Measurements from ENCODE around the gene HOOK1. TPM values are rescaled to one million over a fixed set of nuclear protein-coding genes. Genes with fewer than 3 reads are reported as not detected.

Gene HOOK1
- total and polyA plus RNA-seq, 2 donors (not counting 3 experiments of a cell fraction or from before 2014, with no cell fraction given), result not detected

GRCh38 chr1:59877108-59877682, 62.4 kb downstream of the HOOK1 start:
- Histone ChIP-seq H3K9me1 (replicated peaks; ENCODE audit: control insufficient read depth, extremely low read depth, insufficient read depth, low read length) (no peaks in the 10 kb centered on the region), H3K79me2 (ENCODE audit: control insufficient read depth, insufficient read depth, low read length) (no peaks in the 10 kb centered on the region), H3K9ac (replicated peaks; ENCODE audit: extremely low read depth, insufficient read depth, low read length) (no peak overlapping the region), H2AFZ (ENCODE audit: low read depth, low read length) (no peak overlapping the region), H3K36me3 (ENCODE audit: control insufficient read depth in 2 of 2, extremely low read depth in 1 of 2, insufficient read depth in 2 of 2, low read length in 2 of 2) (no peaks in the 10 kb centered on the region), H3K9me3 (replicated peaks; ENCODE audit: control insufficient read depth, insufficient read depth, low read length) (no peaks in the 10 kb centered on the region), H3K27me3 (ENCODE audit: control insufficient read depth in 2 of 2, insufficient read depth in 2 of 2, low read length in 2 of 2) (no peaks in the 10 kb centered on the region), H3K27ac (ENCODE audit: insufficient read depth, low read depth, low read length) (no peak overlapping the region), H3K4me2 (ENCODE audit: insufficient read depth, low read length) (no peak overlapping the region), H3K4me1 (ENCODE audit: control insufficient read depth, extremely low read depth, insufficient read depth, low read length) (peaks cover 8% of the 10 kb centered on the region), H4K20me1 (replicated peaks; ENCODE audit: control insufficient read depth, extremely low read depth, insufficient read depth, low read length) (no peaks in the 10 kb centered on the region), H3K4me3 (replicated peaks in 1 of 3; ENCODE audit: insufficient read depth in 1 of 3, low read depth in 1 of 3, low read length in 3 of 3) (no peak overlapping the region)
- no TSS peak for BruUV-seq (replicated peaks)
- ChIA-PET POLR2A (no interaction called here), CTCF (interaction anchor here (1.4 to 11.5 kb wide), 4 partner anchors 15 to 72 kb away, joined by 3 to 366 read pairs (median 4); no protein-coding TSS in a partner anchor)
- intact Hi-C loops (cut with micrococcal nuclease), result no loop called here
- no peak for TF ChIP-seq POLR2AphosphoS5 (IDR thresholded peaks at IDR 0.05; ENCODE audit: insufficient read depth, low read depth, low read length)
- TF ChIP-seq POLR2A (IDR thresholded peaks at IDR 0.05; ENCODE audit: low read depth, low read length), result no peak
- TF ChIP-seq GATA2 (IDR thresholded peaks at IDR 0.05; ENCODE audit: insufficient read depth, insufficient read length, low read depth, low read length), result no peak
- no peak for TF ChIP-seq MAX (IDR thresholded peaks at IDR 0.05; ENCODE audit: insufficient read depth, insufficient read length)
- no peak for TF ChIP-seq JUN (IDR thresholded peaks at IDR 0.05; ENCODE audit: borderline replicate concordance, insufficient read depth, insufficient read length, low read depth)
- TF ChIP-seq MYC (IDR thresholded peaks at IDR 0.05; ENCODE audit: low read depth, low read length), result no peak
- TF ChIP-seq, protein P1, sequence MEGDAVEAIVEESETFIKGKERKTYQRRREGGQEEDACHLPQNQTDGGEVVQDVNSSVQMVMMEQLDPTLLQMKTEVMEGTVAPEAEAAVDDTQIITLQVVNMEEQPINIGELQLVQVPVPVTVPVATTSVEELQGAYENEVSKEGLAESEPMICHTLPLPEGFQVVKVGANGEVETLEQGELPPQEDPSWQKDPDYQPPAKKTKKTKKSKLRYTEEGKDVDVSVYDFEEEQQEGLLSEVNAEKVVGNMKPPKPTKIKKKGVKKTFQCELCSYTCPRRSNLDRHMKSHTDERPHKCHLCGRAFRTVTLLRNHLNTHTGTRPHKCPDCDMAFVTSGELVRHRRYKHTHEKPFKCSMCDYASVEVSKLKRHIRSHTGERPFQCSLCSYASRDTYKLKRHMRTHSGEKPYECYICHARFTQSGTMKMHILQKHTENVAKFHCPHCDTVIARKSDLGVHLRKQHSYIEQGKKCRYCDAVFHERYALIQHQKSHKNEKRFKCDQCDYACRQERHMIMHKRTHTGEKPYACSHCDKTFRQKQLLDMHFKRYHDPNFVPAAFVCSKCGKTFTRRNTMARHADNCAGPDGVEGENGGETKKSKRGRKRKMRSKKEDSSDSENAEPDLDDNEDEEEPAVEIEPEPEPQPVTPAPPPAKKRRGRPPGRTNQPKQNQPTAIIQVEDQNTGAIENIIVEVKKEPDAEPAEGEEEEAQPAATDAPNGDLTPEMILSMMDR (IDR thresholded peaks at IDR 0.05; ENCODE audit: extremely low read depth in 1 of 2, insufficient read depth in 1 of 2, low read depth in 1 of 2, low read length in 2 of 2), result no peak
- TF ChIP-seq EZH2 (IDR thresholded peaks at IDR 0.05; ENCODE audit: borderline replicate concordance, low read depth, low read length, severe bottlenecking), result no peak
- TF ChIP-seq FOS (IDR thresholded peaks at IDR 0.05; ENCODE audit: borderline replicate concordance, insufficient read depth, low read length), result no peak
- FAIRE-seq, result no peak
- DNase-seq (ENCODE audit: low read depth, low spot score), result no peak
- dilution Hi-C loops (cut with MboI; ENCODE audit: extremely low pct_ligation_motif_present, low sequenced_read_pairs), result no loop called here

All from endothelial cell of umbilical vein (primary cell).